Stimulated activated CD8-positive, alpha-beta memory T cell treated with anti-CD3 and anti-CD28 coated beads, Interleukin-15, amount 100 ng/mL, for 24 hours (primary cell): ENCODE results near the gene NEK7.

Source experiments
- DNase-seq: peaks from one replicate; pipeline ENCODE4 v3.0.0-alpha.2; 2020; ENCODE audit warnings: low read depth

Gene NEK7

GRCh38 chr1:198143797-198144196, 13.0 kb upstream of the NEK7 start:
- no peak for DNase-seq

DNA sequence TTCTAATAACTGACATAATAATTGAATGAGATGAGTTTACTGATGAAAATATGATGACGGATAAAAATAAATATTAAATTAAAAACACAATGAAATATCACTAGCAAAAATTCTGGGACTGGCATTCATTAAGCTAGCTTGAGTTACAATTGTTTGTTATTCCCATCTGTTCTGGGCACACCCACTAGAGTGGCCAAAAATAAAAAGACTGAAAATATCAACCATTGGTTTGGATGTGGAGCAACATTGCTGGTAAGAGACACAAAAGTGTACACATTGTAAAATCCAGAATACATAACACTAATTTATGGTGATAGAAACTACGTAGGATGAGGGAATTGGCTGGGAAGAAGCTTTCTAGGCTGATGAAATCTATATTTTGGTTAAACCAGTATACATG, 9.6 kb upstream of the NEK7 start:
- DNase-seq, result no peak

DNA sequence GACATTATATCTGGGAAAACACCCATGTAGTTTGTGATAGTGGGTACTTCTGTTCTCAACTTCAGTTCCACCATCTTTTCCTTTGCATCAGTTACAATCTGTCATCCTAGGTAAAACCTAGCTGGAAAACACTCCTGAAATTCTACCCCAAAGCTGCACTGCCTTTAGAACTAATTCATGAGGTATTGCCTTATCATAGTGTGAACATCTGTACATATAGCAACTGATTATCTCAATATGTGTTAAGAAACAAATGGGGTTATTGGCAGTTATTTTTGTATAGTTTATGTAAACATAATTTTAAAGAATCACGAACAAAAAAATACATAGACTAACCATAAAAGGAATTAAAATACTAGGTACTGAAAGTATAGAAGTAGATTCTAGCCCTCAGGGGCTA, 6.4 kb upstream of the NEK7 start:
- no peak for DNase-seq

GRCh38 chr1:198151688-198152087, 5.1 kb upstream of the NEK7 start:
- DNase-seq, result no peak

- no peak for DNase-seq
Observed at GRCh38 chr1:198153103-198153502, 3.7 kb upstream of the NEK7 start.

- no peak for DNase-seq
Observed at GRCh38 chr1:198153804-198154203, 3.0 kb upstream of the NEK7 start.

DNA sequence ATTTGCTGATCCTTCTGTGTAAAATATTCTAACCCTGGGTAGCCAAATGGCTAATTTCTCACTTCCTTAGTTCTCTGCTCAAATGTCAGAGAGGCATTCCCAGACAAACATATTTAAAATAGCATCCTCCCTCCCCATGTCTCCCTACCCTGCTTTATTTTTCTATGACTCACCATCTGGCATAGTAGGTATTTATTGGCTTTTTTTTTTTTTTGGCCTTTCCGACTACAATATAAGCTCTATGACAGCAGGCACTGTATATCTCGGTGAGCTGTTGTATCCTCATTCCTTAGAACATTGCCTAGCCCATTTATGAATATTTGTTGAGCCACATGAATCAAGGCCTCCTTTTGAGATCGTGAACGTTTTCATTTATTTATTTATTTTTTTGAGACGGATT, 1.5 kb upstream of the NEK7 start:
- no peak for DNase-seq

GRCh38 chr1:198156111-198156744, 570 bp upstream of the NEK7 start:
- no peak for DNase-seq

GRCh38 chr1:198157241-198157846, 546 bp downstream of the NEK7 start:
- peak; percentile 54 for DNase-seq

DNA sequence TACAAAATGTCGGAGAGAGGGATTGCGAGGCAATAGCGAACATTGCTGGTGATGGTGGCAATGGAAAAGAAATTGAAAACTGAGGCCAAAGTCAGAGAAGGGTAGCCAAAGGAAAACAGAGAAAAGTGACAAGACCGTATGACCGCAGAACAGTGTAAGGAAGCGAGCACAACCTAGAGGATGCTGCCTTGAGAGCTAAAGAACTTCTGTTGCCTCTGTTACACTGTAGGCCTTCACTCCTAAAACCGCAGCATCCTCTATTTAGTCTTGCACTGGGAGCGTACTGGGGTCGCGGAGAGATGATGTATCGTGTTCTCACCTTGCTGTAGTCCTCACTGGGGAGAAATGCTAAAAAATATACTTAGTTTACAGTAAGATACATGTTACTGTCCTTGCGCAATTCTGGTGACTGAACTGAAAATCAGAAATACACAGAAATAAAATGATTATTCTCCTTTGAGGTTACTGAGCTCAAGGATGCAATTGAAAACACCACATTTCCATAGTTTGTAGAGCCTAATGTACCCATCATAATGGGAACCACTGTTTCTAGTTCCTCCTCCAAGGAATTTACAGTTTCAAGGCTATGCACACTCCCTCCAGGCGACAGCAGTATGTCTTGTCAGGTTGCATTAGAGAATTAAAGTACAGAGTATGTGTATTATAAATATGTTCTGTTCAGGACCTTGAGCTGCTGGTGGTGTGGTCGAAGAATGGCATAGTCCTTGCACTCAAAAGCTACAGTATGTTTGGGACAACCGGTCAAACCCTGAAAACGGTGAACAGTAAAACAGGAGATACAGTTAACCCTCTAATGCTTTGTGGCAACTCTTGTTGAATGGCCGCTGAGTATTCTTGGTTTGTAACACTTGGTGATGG, 1.3 kb downstream of the NEK7 start:
- DNase-seq, result no peak

DNA sequence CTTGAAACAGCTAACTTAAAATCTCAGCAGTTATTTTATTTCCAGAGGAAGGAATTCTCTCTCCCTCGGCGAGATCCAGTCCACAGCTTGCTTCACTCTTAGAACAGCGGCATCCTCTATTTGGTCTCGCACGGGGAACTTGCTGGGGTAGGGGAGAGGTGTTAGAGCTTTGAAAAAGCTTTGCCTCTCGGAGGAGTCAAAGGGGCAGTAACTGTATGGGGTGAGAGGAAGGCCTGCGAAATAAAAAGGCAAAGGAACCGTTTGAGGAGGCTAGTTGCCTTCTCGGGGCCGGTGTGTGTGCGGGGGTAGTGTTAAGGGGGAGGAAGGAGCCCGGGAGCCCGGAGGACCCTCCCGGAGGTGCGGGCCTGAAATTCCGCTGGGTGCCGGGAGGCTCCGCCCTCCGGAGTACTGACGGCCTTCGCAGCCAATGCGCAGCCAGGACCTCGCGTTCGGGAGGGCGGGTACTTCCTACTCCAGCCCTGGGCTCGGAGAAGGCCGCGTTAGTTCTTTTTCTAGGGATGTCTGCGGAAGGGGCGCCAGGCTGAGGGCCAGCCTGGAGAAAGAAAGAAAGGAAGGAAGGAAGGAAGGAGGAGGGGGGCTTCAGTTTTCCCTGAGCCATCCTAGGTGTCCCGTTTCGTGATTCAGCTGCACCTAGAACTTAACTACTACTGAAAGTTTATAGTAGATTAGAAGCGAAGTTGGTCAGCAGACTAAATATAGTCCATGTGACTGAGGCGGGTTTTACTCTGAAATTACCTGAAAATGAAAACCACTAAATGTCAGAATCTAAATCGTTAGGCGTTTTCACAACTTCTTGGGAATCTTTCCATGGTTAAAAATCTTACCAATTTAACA, 2.2 kb downstream of the NEK7 start:
- DNase-seq, result peak; percentile 59

GRCh38 chr1:198160222-198160621, 3.4 kb downstream of the NEK7 start:
- no peak for DNase-seq

DNA sequence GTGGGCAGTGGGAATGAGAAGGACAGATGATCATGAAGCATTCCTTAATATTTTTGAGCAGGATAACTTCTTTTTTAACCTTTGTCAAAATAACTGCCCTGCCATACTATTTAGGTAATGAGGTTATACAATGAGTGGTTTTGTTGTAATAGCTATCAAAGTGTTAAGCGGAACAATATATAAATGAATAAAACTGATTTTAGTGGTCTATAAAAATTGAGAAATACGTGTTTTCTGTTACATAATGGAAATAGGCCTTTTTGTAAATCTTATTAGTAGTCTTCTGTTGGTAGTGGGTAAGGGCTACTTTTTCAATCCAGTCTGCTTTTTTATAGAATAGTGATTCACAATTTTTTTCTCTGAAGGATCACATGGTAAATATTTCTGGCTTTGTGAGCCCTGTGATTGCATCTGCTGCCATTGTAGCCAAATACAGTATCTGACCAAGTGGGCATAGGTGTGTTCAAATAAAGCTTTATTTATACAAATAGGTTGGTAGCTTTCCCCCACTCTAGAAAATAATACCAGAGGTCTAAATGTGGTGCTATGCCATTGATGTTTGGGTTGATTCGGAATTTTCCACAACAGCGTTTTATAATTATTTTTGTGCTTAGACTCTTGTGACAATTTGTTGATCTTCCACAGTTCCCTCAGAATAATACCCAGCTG, 4.3 kb downstream of the NEK7 start:
- DNase-seq, result no peak

- no peak for DNase-seq
Observed at GRCh38 chr1:198161718-198162090, 4.9 kb downstream of the NEK7 start.

DNA sequence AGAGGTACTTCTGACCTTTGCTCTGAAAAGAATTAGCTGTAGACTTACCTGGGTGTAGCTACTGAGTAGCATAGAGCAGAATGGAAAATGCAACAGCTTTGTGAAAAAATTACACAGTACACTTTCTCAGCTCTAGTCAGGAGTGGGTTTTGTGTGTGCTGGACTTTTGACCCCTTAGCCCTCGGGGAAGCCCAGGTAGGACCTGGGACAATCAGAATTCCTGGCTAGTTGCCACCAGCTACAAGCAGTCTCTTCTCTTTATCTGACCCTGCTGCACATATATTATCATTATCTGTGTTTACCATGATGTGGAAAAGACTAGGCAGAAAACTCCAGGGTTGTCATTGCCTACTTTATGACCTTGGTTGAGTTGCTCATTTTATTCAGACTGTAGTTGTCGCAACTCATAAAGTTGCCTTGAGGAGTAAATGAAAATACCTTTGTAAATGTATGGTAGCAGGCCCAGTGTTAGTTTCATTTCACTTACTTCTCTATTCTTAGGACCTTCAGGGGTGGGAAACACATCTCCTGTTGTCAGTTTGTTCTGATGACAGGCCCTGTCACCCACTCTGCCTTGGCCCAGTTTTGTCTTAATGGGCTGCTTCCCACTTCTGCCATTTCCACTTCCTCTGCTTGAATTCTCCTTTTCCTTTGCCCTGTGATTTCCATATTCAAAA, 5.4 kb downstream of the NEK7 start:
- no peak for DNase-seq

DNA sequence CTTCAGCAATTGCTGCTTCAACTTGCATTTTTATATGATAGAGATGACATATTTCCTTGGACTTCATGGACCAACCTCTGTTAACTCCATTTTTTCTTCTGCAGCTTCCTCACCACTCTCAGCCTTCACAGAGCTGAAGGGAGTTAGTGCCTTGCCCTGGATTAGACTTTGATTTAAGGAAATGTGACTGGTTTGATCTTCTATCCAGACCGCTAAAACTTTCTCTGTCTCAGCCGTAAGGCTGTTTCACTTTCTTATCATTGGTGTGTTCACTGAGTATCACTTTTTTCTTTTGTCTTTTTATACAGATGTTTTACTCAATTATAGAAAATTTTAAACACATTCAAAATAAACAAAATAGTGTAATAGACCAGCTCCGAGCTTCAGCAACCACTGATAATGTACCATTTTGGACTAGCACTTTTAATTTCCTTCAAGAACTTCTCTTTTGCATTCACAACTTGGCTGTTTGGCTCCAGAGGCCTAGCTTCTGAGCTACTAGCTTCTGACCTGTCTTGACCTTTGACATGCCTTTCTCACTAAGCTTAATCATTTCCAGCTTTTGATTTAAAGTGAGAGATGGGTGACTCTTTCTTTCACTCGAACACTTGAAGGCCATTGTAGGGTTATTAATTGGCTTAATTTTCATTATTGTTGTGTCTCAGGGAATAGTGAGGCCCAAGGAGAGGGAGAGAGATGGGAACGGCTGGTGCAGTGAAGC, 9.3 kb downstream of the NEK7 start:
- no peak for DNase-seq

- DNase-seq, result no peak
Observed at GRCh38 chr1:198166900-198167299, 10.1 kb downstream of the NEK7 start.

GRCh38 chr1:198167436-198167934, 10.7 kb downstream of the NEK7 start:
- no peak for DNase-seq

- DNase-seq, result no peak
Observed at GRCh38 chr1:198168227-198168626, 11.4 kb downstream of the NEK7 start.

- DNase-seq, result no peak
Observed at GRCh38 chr1:198169672-198170071, 12.9 kb downstream of the NEK7 start.
